Esophagus (tissue), 2 donors: Measurements from ENCODE around the gene MYD88. TPM values are rescaled to one million over a fixed set of nuclear protein-coding genes. Genes with fewer than 3 reads are reported as not detected.

Source experiments
- H3K27ac ChIP-seq, 2 donors: one replicate each; pipeline ENCODE4 v1.5.1; 2013; ENCODE audit warnings: low read depth in 2 of 2, mild to moderate bottlenecking in 2 of 2, inconsistent platforms in 1 of 2, low read length in 1 of 2, moderate library complexity in 1 of 2
- H3K27me3 ChIP-seq, 2 donors: one replicate each; pipeline ENCODE4 v1.6.1; 2013; ENCODE audit warnings: low read length in 2 of 2, control low read depth in 1 of 2, mild to moderate bottlenecking in 1 of 2; ENCODE audit not compliant: insufficient read depth in 2 of 2, control insufficient read depth in 1 of 2
- H3K36me3 ChIP-seq, 2 donors: one replicate each; pipeline ENCODE4 v1.6.1; 2013; ENCODE audit warnings: low read length in 1 of 2; ENCODE audit not compliant: control insufficient read depth in 2 of 2, insufficient read depth in 2 of 2
- H3K4me1 ChIP-seq, 2 donors: one replicate each; pipeline ENCODE4 v1.6.1; 2013; ENCODE audit warnings: low read length in 1 of 2; ENCODE audit not compliant: control insufficient read depth in 2 of 2, insufficient read depth in 2 of 2
- H3K4me3 ChIP-seq, 2 donors: one replicate each; pipeline ENCODE4 v1.5.1; 2013; ENCODE audit warnings: low read length in 2 of 2, mild to moderate bottlenecking in 2 of 2, low read depth in 1 of 2, moderate library complexity in 1 of 2
- H3K9me3 ChIP-seq, 2 donors: one replicate each; pipeline ENCODE4 v1.6.1; 2013; ENCODE audit warnings: mild to moderate bottlenecking in 2 of 2, low read depth in 1 of 2, low read length in 1 of 2, moderate library complexity in 1 of 2; ENCODE audit not compliant: control insufficient read depth in 2 of 2, insufficient read depth in 1 of 2
- WGBS, 2 donors: extraction: QIAGEN DNeasy Blood & Tissue Kit; methylation state at CpG; one replicate each; pipeline ENCODE4 v1.1.7; 2013; 5-methylcytosine and 5-hydroxymethylcytosine counted together
- polyA plus RNA-seq, 2 donors: library from polyadenylated mRNA; stranded (reverse); fragments of 200-250 nt; gene quantifications; one replicate each; pipeline ENCODE4 v1.2.3, GENCODE V29; 2013
- donor health status: healthy with polysubstance abuse.
- donor health status: Bipolar disorder and iron deficiency.

Gene MYD88
- polyA plus RNA-seq, 2 donors = 26.5 to 44.0 TPM

DNA sequence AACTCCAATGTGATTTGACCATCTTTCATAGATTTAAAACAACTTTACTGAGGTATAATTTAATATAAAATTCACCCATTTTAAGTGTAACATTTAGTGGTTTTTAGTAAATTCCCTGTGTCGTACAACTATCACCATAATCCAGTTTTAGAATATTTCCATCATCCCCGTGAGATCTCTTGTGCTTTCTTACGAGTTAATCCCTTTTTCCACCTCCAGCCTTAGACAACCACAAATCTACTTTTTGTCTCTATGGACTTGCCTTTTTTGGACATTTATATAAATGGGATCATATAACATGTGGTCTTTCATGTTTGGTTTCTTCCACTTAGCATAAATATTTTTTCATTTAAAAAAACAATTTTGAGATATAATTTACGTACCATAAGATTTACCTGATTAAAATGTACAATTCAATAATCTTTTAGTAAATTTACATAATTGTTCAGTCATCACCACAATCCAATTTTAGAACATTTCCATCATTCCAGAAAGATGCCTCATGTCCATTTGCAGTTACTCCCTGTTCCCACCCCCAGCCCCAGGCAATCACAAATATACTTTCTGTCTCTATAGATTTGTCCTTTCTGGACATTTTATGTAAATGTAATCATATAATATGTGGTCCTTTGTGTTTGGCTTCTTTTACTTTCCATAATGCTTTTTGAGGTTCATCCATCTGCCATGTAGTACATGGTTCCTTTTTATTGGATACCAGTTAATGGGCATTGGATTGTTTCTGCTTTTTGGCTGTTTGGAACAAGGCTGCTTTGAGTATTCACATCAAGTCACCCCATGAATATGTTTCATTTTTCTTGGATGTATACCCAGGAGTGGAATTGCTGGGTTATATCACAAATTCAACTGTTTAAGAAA is 29.9 kb downstream of the MYD88 start:
- no peak overlapping the region for H3K27ac ChIP-seq
- peaks cover 0 to 2% of the 10 kb centered on the region in 2 donors for H3K4me1 ChIP-seq
- 91 to 93% methylated on average over 4 of the region's 4 CpGs for WGBS, 2 donors
- H3K4me3 ChIP-seq = peak overlapping the region in 1 of 2 donors; percentile 84
- H3K36me3 ChIP-seq = no peaks in the 10 kb centered on the region
- no peaks in the 10 kb centered on the region for H3K27me3 ChIP-seq
- H3K9me3 ChIP-seq = no peaks in the 10 kb centered on the region

DNA sequence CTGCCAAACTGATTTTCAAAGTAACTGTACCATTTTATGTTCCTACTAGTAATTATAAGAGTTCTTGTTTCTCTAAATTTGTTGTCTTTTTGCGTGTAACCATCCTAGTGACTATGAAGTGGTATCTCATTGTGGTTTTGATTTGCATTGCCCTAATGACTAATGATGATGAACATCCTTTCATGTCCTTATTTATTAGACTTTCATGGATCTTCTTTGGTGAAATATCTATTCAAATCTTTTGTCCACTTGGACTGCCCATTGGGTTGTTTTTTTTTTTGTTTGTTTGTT is 30.5 kb downstream of the MYD88 start:
- Histone ChIP-seq H3K4me3 (no peak overlapping the region), H3K27ac (no peak overlapping the region), H3K4me1 (peaks cover 0 to 2% of the 10 kb centered on the region in 2 donors), H3K27me3 (no peaks in the 10 kb centered on the region), H3K36me3 (no peaks in the 10 kb centered on the region), H3K9me3 (no peaks in the 10 kb centered on the region)
- 69 to 71% methylated on average over 1 of the region's 1 CpG for WGBS, 2 donors

DNA sequence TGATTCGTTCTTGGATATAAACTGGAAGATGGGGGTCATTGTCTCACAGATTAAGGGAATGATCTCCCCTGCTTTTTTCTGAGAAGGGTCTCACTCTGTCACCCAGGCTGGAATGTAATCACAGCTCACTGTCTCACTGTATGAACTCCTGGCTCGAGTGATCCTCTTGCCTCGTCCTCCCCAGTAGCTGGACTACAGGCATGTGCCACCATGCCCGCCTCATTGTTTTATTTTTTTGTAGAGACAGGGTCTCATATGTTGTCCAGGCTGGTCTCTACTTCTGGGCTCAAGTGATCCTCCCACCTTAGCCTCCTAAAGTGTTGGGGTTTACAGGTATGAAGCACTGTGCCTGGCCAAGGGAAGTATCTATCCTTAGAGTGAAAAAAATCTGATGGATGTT is 32.3 kb downstream of the MYD88 start:
- 85 to 89% methylated on average over 4 of the region's 4 CpGs for WGBS, 2 donors

DNA sequence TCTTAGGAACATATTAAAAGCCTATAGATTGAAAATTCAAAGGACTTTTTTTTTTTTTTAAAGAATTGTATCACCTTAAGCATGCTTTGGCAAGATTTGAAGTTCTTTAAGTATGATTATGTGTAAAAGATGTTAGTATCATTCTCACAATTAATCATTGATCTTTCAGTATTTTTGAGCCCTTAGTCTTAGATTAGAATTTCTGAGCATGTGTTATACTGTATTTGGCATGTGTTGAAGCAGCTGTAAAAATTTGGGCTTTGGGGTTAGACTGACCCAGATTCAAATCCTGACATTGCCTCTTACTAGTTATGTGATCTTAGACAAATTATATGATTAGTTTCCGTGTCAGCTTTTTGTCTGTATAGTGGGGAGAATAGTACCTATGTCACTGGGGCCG is 33.2 kb downstream of the MYD88 start:
- WGBS, 2 donors = 78 to 85% methylated on average over 2 of the region's 2 CpGs
- Histone ChIP-seq H3K4me1 (no peaks in the 10 kb centered on the region), H3K9me3 (no peaks in the 10 kb centered on the region), H3K27ac (no peak overlapping the region), H3K27me3 (no peaks in the 10 kb centered on the region), H3K36me3 (no peaks in the 10 kb centered on the region), H3K4me3 (no peak overlapping the region)

More for the DNA sequence above, 32.3 kb downstream of the MYD88 start:
- Histone ChIP-seq H3K4me1 (no peaks in the 10 kb centered on the region), H3K27me3 (no peaks in the 10 kb centered on the region), H3K27ac (no peak overlapping the region), H3K36me3 (no peaks in the 10 kb centered on the region), H3K4me3 (no peak overlapping the region), H3K9me3 (no peaks in the 10 kb centered on the region)

DNA sequence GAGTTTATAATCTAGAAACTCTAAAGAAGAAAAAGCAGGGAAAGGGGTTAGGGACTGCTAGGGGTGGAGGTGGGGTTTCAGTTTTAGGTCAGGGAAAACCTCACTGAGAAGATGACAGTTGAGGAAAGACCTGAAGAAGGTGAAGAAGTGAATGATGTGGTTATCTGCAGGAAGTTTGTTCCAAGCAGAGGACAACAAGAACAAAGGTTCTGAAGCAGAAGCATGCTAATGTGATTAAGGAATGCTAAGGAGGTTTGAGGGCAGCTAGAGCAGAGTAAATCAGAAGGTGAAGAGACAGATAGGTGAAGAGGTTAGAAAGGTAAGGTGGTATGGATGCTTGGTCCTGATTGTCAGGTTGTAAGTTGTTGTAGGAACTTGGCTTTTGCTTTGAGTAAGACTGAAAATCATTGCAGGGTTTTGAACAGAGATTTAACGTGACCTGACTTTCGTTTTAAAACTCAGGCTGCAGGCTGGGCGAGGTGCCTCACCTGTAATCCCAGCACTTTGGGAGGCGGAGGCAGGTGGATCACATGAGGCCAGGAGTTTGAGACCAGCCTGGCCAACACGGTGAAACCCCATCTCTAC is 35.5 kb downstream of the MYD88 start:
- WGBS, 2 donors = 57 to 73% methylated on average over 5 of the region's 5 CpGs
- H3K4me3 ChIP-seq = no peak overlapping the region
- H3K27me3 ChIP-seq = no peaks in the 10 kb centered on the region
- H3K27ac ChIP-seq = peak overlapping the region in 1 of 2 donors; percentile 20
- no peaks in the 10 kb centered on the region for H3K9me3 ChIP-seq
- no peaks in the 10 kb centered on the region for H3K36me3 ChIP-seq
- no peaks in the 10 kb centered on the region for H3K4me1 ChIP-seq

DNA sequence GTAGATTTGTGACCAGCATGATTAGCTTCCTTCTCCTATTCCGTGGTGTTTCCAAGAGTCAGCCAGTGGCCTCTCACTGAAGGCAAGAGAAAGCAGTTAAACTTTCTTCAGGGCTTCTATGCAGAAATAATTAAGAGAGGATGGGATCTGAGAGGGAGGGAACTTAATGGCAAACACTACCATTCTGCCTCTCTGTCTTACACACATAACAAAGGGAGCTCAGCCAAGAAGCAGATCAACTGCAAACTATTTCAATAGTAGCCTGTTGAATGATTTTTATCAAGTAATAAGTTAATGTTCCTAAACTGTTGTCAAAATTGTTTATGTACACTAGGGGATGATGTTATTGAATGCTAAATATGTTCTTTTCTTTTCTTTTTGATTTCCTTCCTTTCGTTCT is 38.7 kb downstream of the MYD88 start:
- no peaks in the 10 kb centered on the region for H3K36me3 ChIP-seq
- H3K27me3 ChIP-seq = no peaks in the 10 kb centered on the region
- no peak overlapping the region for H3K27ac ChIP-seq
- H3K4me1 ChIP-seq = peaks cover 0 to 2% of the 10 kb centered on the region in 2 donors
- H3K9me3 ChIP-seq = no peaks in the 10 kb centered on the region
- 49 to 53% methylated on average over 2 of the region's 2 CpGs for WGBS, 2 donors
- no peak overlapping the region for H3K4me3 ChIP-seq

- Histone ChIP-seq H3K9me3 (no peaks in the 10 kb centered on the region), H3K4me3 (no peak overlapping the region), H3K36me3 (no peaks in the 10 kb centered on the region), H3K27me3 (no peaks in the 10 kb centered on the region), H3K27ac (no peak overlapping the region), H3K4me1 (peaks cover 0 to 2% of the 10 kb centered on the region in 2 donors)
- WGBS, 2 donors = 97 to 98% methylated on average over 1 of the region's 1 CpG
Observed at GRCh38 chr3:38186781-38187180, 48.3 kb downstream of the MYD88 start.

GRCh38 chr3:38190481-38190881 is 52.0 kb downstream of the MYD88 start:
- Histone ChIP-seq H3K27ac (no peak overlapping the region), H3K4me3 (no peak overlapping the region), H3K27me3 (no peaks in the 10 kb centered on the region), H3K36me3 (no peaks in the 10 kb centered on the region), H3K9me3 (no peaks in the 10 kb centered on the region), H3K4me1 (no peaks in the 10 kb centered on the region)
